Central memory CD4-positive, alpha-beta T cell (primary cell): ENCODE results near the gene ACP4.
"Not testable (repeated sequence)": the region's sequence is repeated elsewhere in the genome, so short reads cannot be mapped to it uniquely, and the experiment has no call there.

Experiments used
- DNase-seq: peaks from one replicate; pipeline ENCODE4 v3.0.0; 2022
- total RNA-seq, 3 experiments: gene quantifications; one replicate each; lab custom pipeline; 2026; lab: John Stamatoyannopoulos, UW

ACP4 gene
- total RNA-seq, result 0 reads per million in 3 experiments

- no peak for DNase-seq
These were observed at the start of gene ACP4 for GRCh38 chr19:50790396-50790795. TSS of gene ACP4 (plus strand) at chr19:50790415. CDS start at chr19:50790415, 0 bp downstream.

GRCh38 chr19:50741179-50741933 lies 48.9 kb upstream of the ACP4 start:
- no peak for DNase-seq

GRCh38 chr19:50743537-50743936 lies 46.7 kb upstream of the ACP4 start:
- DNase-seq, result no peak

GRCh38 chr19:50745221-50745620 lies 45.0 kb upstream of the ACP4 start:
- no peak for DNase-seq

- not testable (repeated sequence) for DNase-seq
These were observed 43.1 kb upstream of the ACP4 start for GRCh38 chr19:50747141-50747540.

GRCh38 chr19:50749490-50749889 lies 40.7 kb upstream of the ACP4 start:
- no peak for DNase-seq

GRCh38 chr19:50750010-50750409 lies 40.2 kb upstream of the ACP4 start:
- no peak for DNase-seq

- no peak for DNase-seq
These were observed 36.3 kb upstream of the ACP4 start for GRCh38 chr19:50753879-50754278.

GRCh38 chr19:50756244-50756643 lies 34.0 kb upstream of the ACP4 start:
- not testable (repeated sequence) for DNase-seq

GRCh38 chr19:50757624-50758023 lies 32.6 kb upstream of the ACP4 start:
- DNase-seq, result not testable (repeated sequence)

GRCh38 chr19:50759076-50759475 lies 31.1 kb upstream of the ACP4 start:
- DNase-seq, result not testable (repeated sequence)

- no peak for DNase-seq
These were observed 30.3 kb upstream of the ACP4 start for GRCh38 chr19:50759886-50760285.

GRCh38 chr19:50761501-50761900 lies 28.7 kb upstream of the ACP4 start:
- DNase-seq, result not testable (repeated sequence)

GRCh38 chr19:50763521-50763920 lies 26.7 kb upstream of the ACP4 start:
- not testable (repeated sequence) for DNase-seq

- DNase-seq, result no peak
These were observed 25.8 kb upstream of the ACP4 start for GRCh38 chr19:50764409-50764808.

GRCh38 chr19:50766746-50767145 lies 23.5 kb upstream of the ACP4 start:
- DNase-seq, result not testable (repeated sequence)

GRCh38 chr19:50767263-50767662 lies 23.0 kb upstream of the ACP4 start:
- not testable (repeated sequence) for DNase-seq

GRCh38 chr19:50768277-50768676 lies 21.9 kb upstream of the ACP4 start:
- DNase-seq, result no peak

- not testable (repeated sequence) for DNase-seq
These were observed 20.1 kb upstream of the ACP4 start, which contains the start of gene GPR32 for GRCh38 chr19:50770164-50770563. TSS of gene GPR32 (plus strand) at chr19:50770464. CDS start at chr19:50770601, 137 bp downstream.

GRCh38 chr19:50770888-50771287 lies 19.3 kb upstream of the ACP4 start:
- no peak for DNase-seq

GRCh38 chr19:50772476-50772875 lies 17.7 kb upstream of the ACP4 start:
- DNase-seq, result no peak

GRCh38 chr19:50772912-50773311 lies 17.3 kb upstream of the ACP4 start:
- not testable (repeated sequence) for DNase-seq

GRCh38 chr19:50773454-50773853 lies 16.8 kb upstream of the ACP4 start:
- DNase-seq, result not testable (repeated sequence)

- no peak for DNase-seq
These were observed 14.1 kb upstream of the ACP4 start for GRCh38 chr19:50776131-50776530.

GRCh38 chr19:50777261-50777660 lies 13.0 kb upstream of the ACP4 start:
- DNase-seq, result no peak
